Measurements from ENCODE around the gene PIK3R5. TPM values are rescaled to one million over a fixed set of nuclear protein-coding genes. Genes with fewer than 3 reads are reported as not detected.

The PIK3R5 gene
- polyA plus RNA-seq, 3 donors: 32.1 to 127 (median 47.5) TPM

DNA sequence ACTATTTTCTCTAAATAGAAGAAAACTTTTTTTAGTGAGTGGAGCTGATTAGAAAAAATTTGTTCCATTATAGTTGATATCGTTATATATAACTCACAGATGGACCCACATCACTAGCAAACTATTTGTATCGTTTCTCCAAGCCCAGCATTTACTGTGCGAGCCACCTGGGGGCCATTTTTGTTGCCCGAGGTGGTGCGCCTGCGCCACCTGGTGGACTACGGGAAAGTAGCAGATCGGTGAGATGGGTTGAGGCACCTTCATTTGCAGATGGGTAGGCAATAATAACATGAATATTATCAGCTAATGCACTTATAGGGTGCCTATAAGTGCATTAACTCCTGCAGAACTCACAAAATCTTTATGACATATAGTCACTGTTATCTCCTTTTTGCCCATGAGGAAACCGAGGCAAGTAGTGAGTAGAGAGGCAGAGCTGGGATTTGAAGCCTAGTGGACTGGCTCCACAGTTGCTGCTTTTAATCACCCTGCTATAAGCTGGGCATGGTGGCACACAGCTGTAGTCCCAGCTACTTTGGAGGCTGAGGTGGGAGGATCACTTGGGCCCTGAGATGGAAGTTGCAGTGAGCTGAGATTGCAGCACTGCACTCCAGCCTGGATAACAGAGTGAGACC is 32.6 kb upstream of the PIK3R5 start:
- TF ChIP-seq, protein P1, sequence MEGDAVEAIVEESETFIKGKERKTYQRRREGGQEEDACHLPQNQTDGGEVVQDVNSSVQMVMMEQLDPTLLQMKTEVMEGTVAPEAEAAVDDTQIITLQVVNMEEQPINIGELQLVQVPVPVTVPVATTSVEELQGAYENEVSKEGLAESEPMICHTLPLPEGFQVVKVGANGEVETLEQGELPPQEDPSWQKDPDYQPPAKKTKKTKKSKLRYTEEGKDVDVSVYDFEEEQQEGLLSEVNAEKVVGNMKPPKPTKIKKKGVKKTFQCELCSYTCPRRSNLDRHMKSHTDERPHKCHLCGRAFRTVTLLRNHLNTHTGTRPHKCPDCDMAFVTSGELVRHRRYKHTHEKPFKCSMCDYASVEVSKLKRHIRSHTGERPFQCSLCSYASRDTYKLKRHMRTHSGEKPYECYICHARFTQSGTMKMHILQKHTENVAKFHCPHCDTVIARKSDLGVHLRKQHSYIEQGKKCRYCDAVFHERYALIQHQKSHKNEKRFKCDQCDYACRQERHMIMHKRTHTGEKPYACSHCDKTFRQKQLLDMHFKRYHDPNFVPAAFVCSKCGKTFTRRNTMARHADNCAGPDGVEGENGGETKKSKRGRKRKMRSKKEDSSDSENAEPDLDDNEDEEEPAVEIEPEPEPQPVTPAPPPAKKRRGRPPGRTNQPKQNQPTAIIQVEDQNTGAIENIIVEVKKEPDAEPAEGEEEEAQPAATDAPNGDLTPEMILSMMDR (IDR thresholded peaks at IDR 0.05): peak; percentile 97
- H3K4me1 Mint-ChIP-seq: peaks cover 20% of the 10 kb centered on the region
- WGBS (ENCODE audit: insufficient coverage): no CpG with 5 or more reads among the region's 9 CpGs
- H2AFZ ChIP-seq (ENCODE audit: insufficient read depth, low read depth, low read length, poor library complexity, severe bottlenecking): no peak overlapping the region
- no peak overlapping the region for H3K27ac ChIP-seq (ENCODE audit: low read depth in 1 of 2, low read length in 2 of 2)
- H3K36me3 Mint-ChIP-seq: peaks cover 0 to 7% of the 10 kb centered on the region in 2 donors
- H3K79me2 ChIP-seq (ENCODE audit: insufficient read depth, low read length): no peaks in the 10 kb centered on the region
- no peak overlapping the region for H3K4me3 ChIP-seq (replicated peaks in 1 of 3; ENCODE audit: low read depth in 2 of 3, low read length in 3 of 3)
- peaks cover 39 to 43% (median 39%) of the 10 kb centered on the region in 3 donors for H3K27me3 Mint-ChIP-seq (ENCODE audit: low read depth in 3 of 3)
- H3K4me2 ChIP-seq (replicated peaks; ENCODE audit: extremely low read depth, low read length, poor library complexity, severe bottlenecking): no peak overlapping the region
- H3K9me3 Mint-ChIP-seq: peaks cover 0 to 12% (median 3%) of the 10 kb centered on the region in 7 donors
- peak overlapping the region in 2 of 7 donors; percentile 35 to 51 for H3K27ac Mint-ChIP-seq
- H3K9ac ChIP-seq (ENCODE audit: insufficient read depth, low read length, poor library complexity, severe bottlenecking): no peak overlapping the region
- no peak overlapping the region for H3K4me3 Mint-ChIP-seq
- peak; percentile 66 to 74 (median 68) for DNase-seq
- H3K9me3 ChIP-seq (replicated peaks in 1 of 2; ENCODE audit: control insufficient read depth in 1 of 2, insufficient read depth in 1 of 2, low read length in 2 of 2): peaks cover 6% of the 10 kb centered on the region in 2 donors
- H3K4me1 ChIP-seq (ENCODE audit: control insufficient read depth in 1 of 2, insufficient read depth in 2 of 2, low read length in 2 of 2): peaks cover 10 to 12% of the 10 kb centered on the region in 2 donors
- intact Hi-C loops (cut with micrococcal nuclease): no loop called here
- peaks cover 28 to 36% of the 10 kb centered on the region in 2 donors for H3K27me3 ChIP-seq (ENCODE audit: control insufficient read depth in 2 of 2, insufficient read depth in 2 of 2, low read length in 2 of 2)
- H4K20me1 ChIP-seq (ENCODE audit: insufficient read depth, low read length): no peaks in the 10 kb centered on the region
- H3K36me3 ChIP-seq (replicated peaks in 1 of 2; ENCODE audit: control insufficient read depth in 1 of 2, insufficient read depth in 2 of 2, low read length in 2 of 2): no peaks in the 10 kb centered on the region

DNA sequence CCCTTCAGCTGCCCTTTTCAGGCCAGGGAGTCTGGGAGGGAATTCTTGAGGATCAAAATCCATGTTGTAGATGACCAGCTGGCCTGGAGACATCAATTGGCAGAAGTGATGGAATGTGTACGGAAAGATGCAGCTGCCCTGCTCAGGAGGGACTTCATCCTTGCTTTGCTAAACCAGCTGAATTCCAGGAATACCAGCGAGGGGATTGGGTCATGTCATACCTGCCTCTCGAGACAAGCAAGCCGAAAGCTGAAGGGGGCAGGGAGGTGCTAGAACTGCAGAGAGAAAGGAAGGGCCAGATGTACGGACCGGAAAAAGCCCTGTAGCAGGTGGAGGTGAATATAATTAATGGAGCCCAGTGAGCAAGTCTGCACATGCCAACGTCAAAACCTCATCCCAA is 30.2 kb upstream of the PIK3R5 start:
- Histone ChIP-seq H2AFZ (ENCODE audit: insufficient read depth, low read depth, low read length, poor library complexity, severe bottlenecking) (no peak overlapping the region), H3K27ac (ENCODE audit: low read depth in 1 of 2, low read length in 2 of 2) (no peak overlapping the region), H3K79me2 (ENCODE audit: insufficient read depth, low read length) (no peaks in the 10 kb centered on the region), H3K36me3 (replicated peaks in 1 of 2; ENCODE audit: control insufficient read depth in 1 of 2, insufficient read depth in 2 of 2, low read length in 2 of 2) (no peaks in the 10 kb centered on the region), H3K9me3 (replicated peaks in 1 of 2; ENCODE audit: control insufficient read depth in 1 of 2, insufficient read depth in 1 of 2, low read length in 2 of 2) (peaks cover 0 to 6% of the 10 kb centered on the region in 2 donors), H3K9ac (ENCODE audit: insufficient read depth, low read length, poor library complexity, severe bottlenecking) (no peak overlapping the region), H3K4me1 (ENCODE audit: control insufficient read depth in 1 of 2, insufficient read depth in 2 of 2, low read length in 2 of 2) (peaks cover 0 to 10% of the 10 kb centered on the region in 2 donors), H3K27me3 (ENCODE audit: control insufficient read depth in 2 of 2, insufficient read depth in 2 of 2, low read length in 2 of 2) (peaks cover 10 to 15% of the 10 kb centered on the region in 2 donors), H3K4me2 (replicated peaks; ENCODE audit: extremely low read depth, low read length, poor library complexity, severe bottlenecking) (no peak overlapping the region), H4K20me1 (ENCODE audit: insufficient read depth, low read length) (no peaks in the 10 kb centered on the region), H3K4me3 (replicated peaks in 1 of 3; ENCODE audit: low read depth in 2 of 3, low read length in 3 of 3) (no peak overlapping the region)
- intact Hi-C loops (cut with micrococcal nuclease): no loop called here
- no peaks in the 10 kb centered on the region for H3K36me3 Mint-ChIP-seq
- peaks cover 9% of the 10 kb centered on the region for H3K4me1 Mint-ChIP-seq
- TF ChIP-seq, protein P1 (IDR thresholded peaks at IDR 0.05): no peak
- peaks cover 19 to 23% (median 22%) of the 10 kb centered on the region in 3 donors for H3K27me3 Mint-ChIP-seq (ENCODE audit: low read depth in 3 of 3)
- no peak for DNase-seq
- H3K9me3 Mint-ChIP-seq: peaks cover 0 to 8% (median 0%) of the 10 kb centered on the region in 7 donors
- H3K27ac Mint-ChIP-seq: no peak overlapping the region
- H3K4me3 Mint-ChIP-seq: no peak overlapping the region
- 100% methylated on average over 4 of the region's 7 CpGs for WGBS (ENCODE audit: insufficient coverage)
